ENCODE results near the gene KIF18B.
A peak's percentile ranks its signal among the peaks of the same experiment; 100 is the strongest.

KIF18B gene

GRCh38 chr17:44947461-44948314 is at the start of gene KIF18B:
Gene KIF18B, minus strand, starts transcription at chr17:44947773. Its CDS starts 11,429 bp downstream, at chr17:44936344.
- DNase-seq (ENCODE audit: low read depth in 1 of 2, low spot score in 1 of 2), result peak; percentile 76 to 87

DNA sequence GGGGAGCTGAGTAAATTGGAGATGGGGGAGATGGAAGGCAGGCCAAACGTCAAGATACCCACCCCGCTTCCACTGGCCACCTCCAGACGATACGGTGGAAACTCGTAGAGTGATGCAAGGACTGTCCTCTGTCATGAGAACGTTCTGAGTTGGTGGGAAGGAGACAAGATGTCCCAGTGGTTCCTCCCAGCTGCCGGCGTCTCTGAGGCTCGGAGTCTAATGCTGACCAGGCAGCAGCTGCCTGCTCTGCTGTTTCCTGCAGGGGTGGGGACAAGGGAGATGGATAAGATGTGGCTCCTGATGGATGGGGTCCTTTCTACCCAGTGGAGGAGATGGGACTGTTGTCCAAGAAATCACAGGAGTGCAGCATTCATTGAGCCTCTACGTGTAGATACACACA is 48.7 kb upstream of the KIF18B start:
- DNase-seq (ENCODE audit: low read depth in 1 of 2, low spot score in 1 of 2), result no peak

DNA sequence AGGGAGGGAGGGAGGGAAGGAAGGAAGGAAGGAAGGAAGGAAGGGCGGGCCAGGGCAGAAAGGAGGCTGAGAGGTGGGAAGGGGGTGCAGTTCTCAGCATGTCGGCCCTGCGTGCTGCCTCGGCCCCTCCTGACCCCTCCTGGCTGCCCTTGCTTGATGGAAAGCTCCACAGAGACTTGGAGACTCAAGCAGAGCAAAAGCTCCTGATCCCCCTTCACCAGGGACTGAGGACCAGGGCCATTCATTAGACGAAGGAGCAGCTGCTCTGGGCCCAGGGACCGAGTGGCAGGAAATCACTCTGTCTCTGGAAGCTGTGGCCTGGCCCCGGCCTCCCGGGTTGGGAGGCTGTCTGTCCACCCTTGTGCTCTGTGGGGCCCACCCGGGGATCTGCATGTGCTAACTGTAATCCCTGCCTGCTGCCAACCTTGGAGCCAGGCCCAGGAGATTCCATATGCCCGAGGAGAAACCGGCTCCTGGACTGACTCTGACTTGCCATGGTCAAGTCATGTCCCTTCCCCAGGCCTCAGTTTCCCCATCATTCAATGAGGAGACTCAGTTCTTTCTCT is 47.9 kb upstream of the KIF18B start:
- no peak for DNase-seq (ENCODE audit: low read depth in 1 of 2, low spot score in 1 of 2)

- no peak for DNase-seq (ENCODE audit: low read depth in 1 of 2, low spot score in 1 of 2)
Observed at GRCh38 chr17:44992242-44992939, 44.8 kb upstream of the KIF18B start.

GRCh38 chr17:44990994-44991393 is 43.4 kb upstream of the KIF18B start:
- DNase-seq (ENCODE audit: low read depth in 1 of 2, low spot score in 1 of 2), result no peak

- no peak for DNase-seq (ENCODE audit: low read depth in 1 of 2, low spot score in 1 of 2)
Observed at GRCh38 chr17:44989552-44990138, 42.1 kb upstream of the KIF18B start.

- DNase-seq (ENCODE audit: low read depth in 1 of 2, low spot score in 1 of 2), result no peak
Observed at GRCh38 chr17:44988044-44988942, 40.7 kb upstream of the KIF18B start.

- no peak for DNase-seq (ENCODE audit: low read depth in 1 of 2, low spot score in 1 of 2)
Observed at GRCh38 chr17:44983563-44983962, 36.0 kb upstream of the KIF18B start.

DNA sequence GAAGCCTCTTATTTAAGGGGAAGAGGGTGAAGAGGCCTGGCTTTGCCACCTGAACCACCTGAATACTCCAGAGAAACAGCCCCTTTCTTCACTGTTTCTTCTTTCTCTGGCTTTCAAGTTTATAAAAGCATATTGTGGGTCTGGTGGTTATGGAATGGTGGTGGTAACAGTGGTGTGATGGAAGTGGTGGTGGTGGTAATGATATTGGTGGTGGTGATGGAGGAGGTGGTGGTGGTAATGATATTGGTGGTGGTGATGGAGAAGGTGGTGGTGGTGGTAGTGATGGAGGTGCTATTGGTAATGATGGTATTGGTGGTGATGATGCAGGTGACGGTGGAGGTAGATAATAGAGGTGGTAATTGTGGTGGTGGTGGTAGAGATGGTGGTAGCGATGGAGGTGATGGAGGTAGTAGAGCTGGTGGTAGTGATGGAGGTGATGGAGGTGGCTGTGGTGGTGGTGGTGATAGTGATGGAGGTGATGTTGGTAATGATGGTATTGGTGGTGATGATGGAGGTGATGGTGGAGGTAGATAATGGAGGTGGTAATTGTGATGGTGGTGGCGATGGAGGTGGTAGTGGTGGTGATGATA is 34.6 kb upstream of the KIF18B start:
- DNase-seq (ENCODE audit: low read depth in 1 of 2, low spot score in 1 of 2), result no peak

DNA sequence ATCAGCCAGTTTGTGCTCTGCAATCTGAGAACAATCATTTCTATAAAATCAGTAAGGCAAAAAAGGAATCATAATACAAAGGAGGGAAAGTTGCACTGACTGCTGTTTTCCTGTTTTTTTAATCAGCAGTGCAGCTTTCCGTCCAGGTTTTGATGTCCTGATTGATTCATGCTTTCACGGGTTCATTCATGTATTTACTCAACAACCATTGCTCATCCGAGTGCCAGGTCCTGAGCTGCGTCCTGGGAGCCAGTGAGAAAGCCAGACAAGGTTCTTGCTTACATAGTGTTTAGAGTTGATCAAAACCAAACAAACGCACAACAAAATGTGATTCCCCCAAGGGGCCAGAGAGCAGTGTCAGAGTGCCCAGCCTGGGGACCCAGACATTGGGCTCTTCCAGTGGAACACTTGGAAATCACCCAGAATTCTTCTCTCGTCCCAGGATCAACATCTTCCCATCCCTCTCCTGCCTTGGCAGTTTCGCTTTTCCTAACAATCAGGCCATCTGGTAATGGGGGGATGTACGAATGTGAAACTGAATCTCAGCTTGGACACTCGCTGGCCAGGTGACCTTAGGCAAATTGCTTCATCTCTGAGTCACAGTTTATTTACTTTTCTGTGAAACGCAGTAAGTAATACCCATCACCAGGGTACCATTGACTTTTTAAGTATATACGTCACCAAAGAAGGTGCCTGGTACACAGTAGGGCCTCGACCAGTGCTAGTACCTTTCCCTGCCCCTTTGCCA is 33.8 kb upstream of the KIF18B start:
- DNase-seq (ENCODE audit: low read depth in 1 of 2, low spot score in 1 of 2), result no peak

- no peak for DNase-seq (ENCODE audit: low read depth in 1 of 2, low spot score in 1 of 2)
Observed at GRCh38 chr17:44979426-44979995, 31.9 kb upstream of the KIF18B start.

GRCh38 chr17:44978807-44979206 is 31.2 kb upstream of the KIF18B start:
- DNase-seq (ENCODE audit: low read depth in 1 of 2, low spot score in 1 of 2), result no peak

DNA sequence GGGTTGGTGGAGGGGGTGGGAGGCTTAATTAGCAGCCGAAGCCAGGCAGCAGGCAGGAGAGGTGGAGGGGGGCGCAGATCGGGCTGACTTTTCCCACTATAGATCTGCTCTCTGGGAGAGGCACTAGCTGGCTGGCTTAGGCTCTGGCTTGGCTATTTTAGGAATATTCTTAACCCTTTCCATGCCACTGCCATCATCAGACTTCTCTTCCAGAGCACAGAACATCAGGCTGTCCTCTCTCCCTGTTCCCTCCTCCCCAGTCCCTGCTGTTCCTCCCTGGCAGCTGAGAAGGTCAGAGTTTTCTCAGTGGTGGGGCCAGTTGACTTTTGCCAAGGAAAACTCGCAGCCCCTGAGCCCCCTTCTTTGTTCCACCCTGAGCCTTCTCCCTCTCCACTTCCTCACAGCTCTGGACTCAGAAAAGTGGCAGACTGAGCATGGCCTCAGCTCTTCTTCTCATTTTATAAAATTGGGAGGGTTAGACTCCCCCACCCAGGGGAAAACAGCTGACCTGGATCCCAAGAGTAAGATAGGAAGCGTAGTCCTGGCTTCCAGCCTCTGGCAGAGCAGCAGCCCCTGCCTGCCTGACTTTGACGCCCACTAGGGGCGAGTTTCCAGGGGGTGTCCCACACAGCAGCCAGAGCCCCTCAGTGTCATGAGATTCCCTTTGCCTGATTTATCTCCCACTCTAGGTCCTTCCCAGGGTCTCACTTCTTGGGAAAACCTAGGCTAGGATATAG is 30.4 kb upstream of the KIF18B start:
- DNase-seq (ENCODE audit: low read depth in 1 of 2, low spot score in 1 of 2), result no peak

GRCh38 chr17:44977065-44977464 is 29.5 kb upstream of the KIF18B start:
- DNase-seq (ENCODE audit: low read depth in 1 of 2, low spot score in 1 of 2), result no peak

DNA sequence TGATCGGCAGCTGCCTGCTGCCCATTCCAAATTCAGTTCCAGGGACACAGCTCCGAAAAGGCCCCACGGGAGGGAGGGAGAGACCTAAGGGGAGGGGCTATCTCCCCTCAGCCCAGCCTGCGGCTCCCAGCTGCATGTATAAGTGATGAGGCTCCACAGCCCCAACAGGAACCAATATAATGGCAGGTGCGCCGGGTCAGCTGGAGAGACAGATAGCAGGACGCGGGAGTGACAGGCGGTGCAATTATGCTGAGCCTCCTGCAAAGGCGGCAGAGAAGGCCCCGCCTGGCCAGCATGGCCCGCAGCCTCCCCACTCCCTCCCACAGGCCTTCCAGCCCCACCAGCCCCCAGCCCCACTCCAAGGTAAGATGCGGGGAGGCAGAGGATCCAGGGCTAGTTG is 28.6 kb upstream of the KIF18B start:
- no peak for DNase-seq (ENCODE audit: low read depth in 1 of 2, low spot score in 1 of 2)

DNA sequence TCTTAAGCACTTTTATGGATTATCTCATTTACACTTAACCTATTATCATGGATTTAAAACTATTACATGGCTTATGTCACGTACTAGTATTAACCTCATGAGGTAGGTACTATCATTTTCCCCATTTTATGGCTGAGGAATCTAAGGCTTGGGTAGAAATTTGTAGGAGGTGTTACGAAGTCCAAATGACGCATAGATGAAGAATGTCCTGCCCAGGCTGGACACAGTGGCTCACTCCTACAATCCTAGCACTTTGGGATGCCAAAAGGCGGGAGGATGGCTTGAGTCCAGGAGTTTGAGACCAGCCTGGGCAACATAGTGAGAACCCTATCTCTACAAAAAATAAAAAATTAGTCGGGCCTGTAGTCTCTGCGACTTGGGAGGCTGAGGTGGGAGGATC is 25.4 kb upstream of the KIF18B start:
- no peak for DNase-seq (ENCODE audit: low read depth in 1 of 2, low spot score in 1 of 2)

- peak in 1 of 2 donors; percentile 61 for DNase-seq (ENCODE audit: low read depth in 1 of 2, low spot score in 1 of 2)
Observed at GRCh38 chr17:44971776-44972483, 24.4 kb upstream of the KIF18B start.

- DNase-seq (ENCODE audit: low read depth in 1 of 2, low spot score in 1 of 2), result no peak
Observed at GRCh38 chr17:44970136-44970741, 22.7 kb upstream of the KIF18B start.
